Adrenal gland (tissue), 12 donors: ENCODE data around the gene SELENOO. TPM values are rescaled to one million over a fixed set of nuclear protein-coding genes. Genes with fewer than 3 reads are reported as not detected.

Experiments used
- DNase-seq, 7 donors: peaks; one replicate each; pipeline ENCODE4 v3.0.0-alpha.2; 2019 to 2020
- H3K27ac ChIP-seq, 5 donors: fragments of 200-600 bp; sonication (generic) in 4 of 5; 1 replicate in 3 of 5; 2 replicates in 2 of 5; pipeline versions ENCODE4 v1.5.1 to v1.8.0; 2016 to 2020; ENCODE audit warnings: mild to moderate bottlenecking in 1 of 5
- H3K27me3 ChIP-seq: fragments of 200-600 bp; 2 replicates; pipeline ENCODE4 v1.8.0; 2021
- H3K36me3 ChIP-seq, 2 donors: fragments of 200-600 bp; replicated peaks in 1 of 2; 1 replicate in 1 of 2; 2 replicates in 1 of 2; pipeline versions ENCODE4 v1.5.1 to v1.8.0; 2018 to 2022
- H3K4me1 ChIP-seq, 2 donors: fragments of 200-600 bp; replicated peaks in 1 of 2; 1 replicate in 1 of 2; 2 replicates in 1 of 2; pipeline versions ENCODE4 v1.5.1 to v1.8.0; 2018 to 2021
- H3K4me3 ChIP-seq, 4 donors: fragments of 200-600 bp; sonication (generic) in 3 of 4; one replicate each; pipeline ENCODE4 v1.5.1; 2016 to 2018
- H3K9me3 ChIP-seq, 3 donors: fragments of 200-600 bp; sonication (generic) in 1 of 3; replicated peaks in 1 of 3; 1 replicate in 2 of 3; 2 replicates in 1 of 3; pipeline versions ENCODE4 v1.5.1 to v1.8.0; 2016 to 2021
- CTCF ChIP-seq, 6 experiments: fragments of 450-650 bp in 4 of 6; fragments of 200-600 bp in 2 of 6; sonication (generic) in 1 of 6; IDR thresholded peaks; 1 replicate in 5 of 6; 2 replicates in 1 of 6; pipeline versions ENCODE4 v1.5.1 to v1.8.0; 2016 to 2021; ENCODE audit warnings: antibody characterized with exemption in 6 of 6, mild to moderate bottlenecking in 2 of 6, moderate library complexity in 1 of 6
- POLR2A ChIP-seq, 2 donors: fragments of 450-650 bp; IDR thresholded peaks; one replicate each; pipeline ENCODE4 v1.6.1; 2017; ENCODE audit warnings: antibody characterized with exemption in 2 of 2, mild to moderate bottlenecking in 2 of 2, moderate library complexity in 1 of 2
- WGBS, 4 donors: extraction: QIAGEN DNeasy Blood & Tissue Kit in 2 of 4; methylation state at CpG; one replicate each; pipeline versions ENCODE4 v1.1.5 to v1.1.7; 2013 to 2017; 5-methylcytosine and 5-hydroxymethylcytosine counted together
- intact Hi-C, 2 donors: fragments of 100-400 bp; cut with DNase I; formaldehyde crosslinking; loops; one replicate each; pipeline versions ENCODE4 v1.14.1 to v1.15.0; 2022 to 2023
- polyA plus RNA-seq, 3 donors: library from polyadenylated mRNA; stranded (reverse); fragments of 200-250 nt in 2 of 3; fragments of 350-450 nt in 1 of 3; fragmentation: Illumina TruSeq in 1 of 3; extraction: RNeasy Lipid Tissue Mini Kit (QIAGEN cat#74804) in 1 of 3; gene quantifications; one replicate each; pipeline ENCODE4 v1.2.3, GENCODE V29; 2013 to 2014
- total RNA-seq, 9 donors: library from RNA; depleted of rRNA in 4 of 9; stranded (reverse); fragments of >200 nt in 4 of 9; fragments of 120-200 nt in 1 of 9; fragmentation: NEBNext Ultra II Directional in 1 of 9; extraction: Animal tissue kit (Norgen Biotek cat#: 25700) in 1 of 9; gene quantifications; one replicate each; pipeline versions ENCODE4 v1.1.0 to v1.2.4, GENCODE V29; 2013 to 2023
- donor health status: healthy with polysubstance abuse.
- donor health status: Bipolar disorder and iron deficiency.
- donor health status: DM: yes; HTN: yes; CAD: no.
- donor health status: DM: no; HTN: no; CAD: no.
- donor health status: DM: no; HTN: no; CAD: no.
- donor health status: DM: yes; HTN: yes; CAD: no.

Gene SELENOO
- total and polyA plus RNA-seq, 12 donors, result 1.9 to 89.0 (median 35.8) TPM

DNA sequence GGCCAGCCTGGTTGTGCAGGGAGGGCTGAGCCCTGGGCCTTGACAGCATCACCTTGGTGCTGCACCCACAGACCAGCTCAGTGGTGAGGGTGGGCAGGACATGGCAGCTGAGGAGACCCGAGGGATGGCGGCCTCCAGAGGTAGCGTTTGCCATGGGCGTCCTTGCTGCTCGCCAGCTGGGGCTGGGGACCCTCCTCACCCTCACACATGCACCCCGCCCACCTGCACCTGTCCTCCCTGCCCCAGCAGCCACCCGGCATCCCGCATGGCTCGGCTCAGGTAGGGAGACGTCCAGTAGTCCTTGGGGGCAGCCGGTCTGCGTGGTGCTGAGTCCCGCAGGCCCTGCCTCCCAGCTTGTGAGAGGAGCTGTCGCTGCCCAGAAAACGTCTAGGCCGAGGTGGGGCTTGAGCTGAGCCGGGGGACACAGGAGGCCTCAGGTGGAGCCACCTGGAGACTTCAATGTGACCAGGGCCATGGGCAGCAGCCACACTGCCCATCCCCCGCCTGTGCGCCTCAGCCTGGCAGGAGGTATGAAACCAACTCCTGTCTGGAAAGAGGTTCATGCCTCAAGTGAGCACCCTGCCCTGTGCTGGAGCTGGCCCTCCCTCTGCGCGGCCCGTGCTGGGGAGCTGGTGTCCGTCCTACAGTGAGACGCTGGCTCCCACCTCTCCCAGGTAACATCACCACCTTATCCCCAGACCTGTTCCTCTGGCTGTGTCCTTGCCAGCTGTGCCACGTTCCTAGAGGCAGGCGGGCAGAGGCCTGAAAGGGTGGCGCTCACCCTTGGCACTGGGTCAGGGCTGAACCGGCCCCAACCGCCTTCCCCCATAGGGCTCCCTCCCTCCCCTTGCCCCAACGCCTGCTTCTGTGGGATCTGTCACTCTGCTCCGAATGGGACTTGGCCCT, 18.4 kb upstream of the SELENOO start:
- peak in 4 of 7 donors; percentile 35 to 57 (median 46) for DNase-seq
- Histone ChIP-seq H3K27ac (no peak overlapping the region), H3K27me3 (peaks cover 7% of the 10 kb centered on the region), H3K4me3 (no peak overlapping the region), H3K9me3 (no peaks in the 10 kb centered on the region), H3K4me1 (peaks cover 0 to 20% of the 10 kb centered on the region in 2 donors), H3K36me3 (no peaks in the 10 kb centered on the region)
- 63 to 80% (median 73%) methylated on average over 12 to 31 of the region's 31 CpGs for WGBS, 4 donors
- intact Hi-C loops, result no loop called here
- TF ChIP-seq CTCF (IDR thresholded peaks at IDR 0.05) (no peak), POLR2A (IDR thresholded peaks at IDR 0.05) (no peak)

GRCh38 chr22:50183141-50183971, 17.5 kb upstream of the SELENOO start:
- H3K27ac ChIP-seq, result no peak overlapping the region
- 74 to 85% (median 83%) methylated on average over 14 to 19 of the region's 19 CpGs for WGBS, 4 donors
- H3K9me3 ChIP-seq, result no peaks in the 10 kb centered on the region
- H3K4me3 ChIP-seq, result no peak overlapping the region
- H3K36me3 ChIP-seq, result no peaks in the 10 kb centered on the region
- peaks cover 0 to 20% of the 10 kb centered on the region in 2 donors for H3K4me1 ChIP-seq
- H3K27me3 ChIP-seq, result no peaks in the 10 kb centered on the region
- intact Hi-C loops, result no loop called here
- no peak for TF ChIP-seq CTCF (IDR thresholded peaks at IDR 0.05)
- TF ChIP-seq POLR2A (IDR thresholded peaks at IDR 0.05), result no peak
- peak in 2 of 7 donors; percentile 8 to 25 for DNase-seq

- no peaks in the 10 kb centered on the region for H3K27me3 ChIP-seq
- peak overlapping the region in 1 of 5 donors; percentile 58 for H3K27ac ChIP-seq
- WGBS, 4 donors, result 58 to 72% (median 64%) methylated on average over 19 to 32 of the region's 32 CpGs
- H3K9me3 ChIP-seq, result no peaks in the 10 kb centered on the region
- no peaks in the 10 kb centered on the region for H3K36me3 ChIP-seq
- peaks cover 4 to 29% of the 10 kb centered on the region in 2 donors for H3K4me1 ChIP-seq
- H3K4me3 ChIP-seq, result peak overlapping the region in 1 of 4 donors; percentile 91
- DNase-seq, result peak; percentile 53 to 84 (median 75)
- intact Hi-C loops, result no loop called here
- no peak for TF ChIP-seq POLR2A (IDR thresholded peaks at IDR 0.05)
- no peak for TF ChIP-seq CTCF (IDR thresholded peaks at IDR 0.05)
Measured at GRCh38 chr22:50184004-50184901, 16.6 kb upstream of the SELENOO start.
